Colonic mucosa (tissue), 4 donors: ENCODE results near the gene ADARB2. TPM values are rescaled to one million over a fixed set of nuclear protein-coding genes. Genes with fewer than 3 reads are reported as not detected.

Experiments used
- DNase-seq: peaks from one replicate; pipeline ENCODE4 v3.0.0-alpha.2; 2020
- H3K27ac ChIP-seq: fragments of 200-600 bp; one replicate; pipeline ENCODE4 v1.8.0; 2021
- H3K27me3 ChIP-seq: fragments of 200-600 bp; one replicate; pipeline ENCODE4 v1.8.0; 2021
- H3K36me3 ChIP-seq: fragments of 200-600 bp; one replicate; pipeline ENCODE4 v1.8.0; 2021
- H3K4me1 ChIP-seq: fragments of 200-600 bp; one replicate; pipeline ENCODE4 v1.8.0; 2021; ENCODE audit warnings: mild to moderate bottlenecking
- H3K4me3 ChIP-seq: fragments of 200-600 bp; one replicate; pipeline ENCODE4 v1.8.0; 2021
- H3K9ac ChIP-seq, 2 donors: one replicate each; pipeline ENCODE4 v1.7.0; 2013; ENCODE audit warnings: control low read depth in 2 of 2, low read depth in 2 of 2, low read length in 2 of 2
- H3K9me3 ChIP-seq: fragments of 200-600 bp; one replicate; pipeline ENCODE4 v1.8.0; 2021
- CTCF ChIP-seq: fragments of 200-600 bp; IDR thresholded peaks from one replicate; pipeline ENCODE4 v1.8.0; 2022; ENCODE audit warnings: antibody characterized with exemption, mild to moderate bottlenecking
- intact Hi-C: fragments of 100-400 bp; cut with DNase I; formaldehyde crosslinking; loops from one replicate; pipeline ENCODE4 v1.14.1; 2022
- total RNA-seq, 2 donors: library from RNA; stranded (reverse); fragmentation: NEBNext Ultra II Directional in 1 of 2; extraction: Animal tissue kit (Norgen Biotek cat#: 25700) in 1 of 2; gene quantifications; one replicate each; pipeline ENCODE4 v1.2.1, GENCODE V29; 2021
- donor health status: healthy.
- donor health status: DM: no; HTN: no; CAD: no.
- donor health status: DM: no; HTN: no; CAD: no.

The ADARB2 gene
- total RNA-seq, 2 donors from 2014 or later = 0.19 TPM; not detected in 1

GRCh38 chr10:1147810-1148209, 589.5 kb downstream of the ADARB2 start:
- Histone ChIP-seq H3K4me1 (no peaks in the 10 kb centered on the region), H3K36me3 (no peaks in the 10 kb centered on the region), H3K27ac (no peak overlapping the region), H3K9ac (no peak overlapping the region), H3K4me3 (no peak overlapping the region), H3K9me3 (no peaks in the 10 kb centered on the region), H3K27me3 (no peaks in the 10 kb centered on the region)
- intact Hi-C loops = no loop called here
- TF ChIP-seq CTCF = no peak
- peak; percentile 5 for DNase-seq

DNA sequence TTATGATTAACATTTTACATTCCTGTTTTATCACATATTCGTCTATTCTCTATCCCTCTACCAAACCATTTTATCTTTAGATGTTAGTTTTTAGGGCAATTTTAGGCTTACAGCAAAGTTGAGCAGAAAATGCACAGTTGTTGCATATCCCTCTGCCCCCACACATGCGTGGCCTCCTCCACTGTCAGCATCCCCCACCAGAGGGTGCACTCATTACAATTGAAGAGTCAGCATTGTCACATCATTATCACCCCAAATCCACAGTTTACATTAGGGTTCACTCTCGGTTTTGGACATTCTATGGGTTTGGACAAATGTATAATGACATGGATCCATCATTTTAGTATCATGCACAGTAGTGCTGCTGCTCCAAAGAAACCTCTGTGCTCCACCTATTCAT, 594.7 kb downstream of the ADARB2 start:
- no peak for TF ChIP-seq CTCF
- Histone ChIP-seq H3K27ac (no peak overlapping the region), H3K4me3 (no peak overlapping the region), H3K4me1 (no peaks in the 10 kb centered on the region), H3K36me3 (no peaks in the 10 kb centered on the region), H3K9me3 (no peaks in the 10 kb centered on the region), H3K27me3 (no peaks in the 10 kb centered on the region), H3K9ac (no peak overlapping the region)
- intact Hi-C loops = no loop called here
- peak; percentile 15 for DNase-seq

GRCh38 chr10:1141701-1142100, 595.6 kb downstream of the ADARB2 start:
- intact Hi-C loops = no loop called here
- H3K4me1 ChIP-seq = no peaks in the 10 kb centered on the region
- no peaks in the 10 kb centered on the region for H3K27me3 ChIP-seq
- H3K27ac ChIP-seq = no peak overlapping the region
- peak; percentile 12 for DNase-seq
- no peaks in the 10 kb centered on the region for H3K36me3 ChIP-seq
- no peak overlapping the region for H3K9ac ChIP-seq
- no peaks in the 10 kb centered on the region for H3K9me3 ChIP-seq
- no peak for TF ChIP-seq CTCF
- no peak overlapping the region for H3K4me3 ChIP-seq

DNA sequence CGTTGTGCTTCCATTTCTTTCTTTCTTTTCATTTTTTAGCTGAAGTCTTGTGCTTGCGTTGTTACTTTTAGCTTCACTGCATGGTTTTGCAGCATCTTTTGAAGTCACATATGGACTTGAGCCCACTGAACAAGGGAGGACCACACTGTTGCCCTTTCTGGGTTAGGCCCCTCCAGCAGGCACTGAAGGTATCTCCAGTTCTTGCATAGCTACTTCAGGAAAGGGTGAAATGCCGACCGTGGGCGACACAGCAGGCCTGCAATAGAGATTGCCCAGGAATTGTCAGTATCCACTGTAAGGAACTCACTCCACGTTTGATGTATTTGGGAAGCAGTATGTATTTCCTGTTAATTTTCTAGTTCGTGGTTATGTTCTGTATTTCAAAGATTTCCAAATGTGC, 596.1 kb downstream of the ADARB2 start:
- Histone ChIP-seq H3K27me3 (no peaks in the 10 kb centered on the region), H3K36me3 (no peaks in the 10 kb centered on the region), H3K4me3 (no peak overlapping the region), H3K9ac (no peak overlapping the region), H3K27ac (no peak overlapping the region), H3K9me3 (no peaks in the 10 kb centered on the region), H3K4me1 (no peaks in the 10 kb centered on the region)
- DNase-seq = no peak
- intact Hi-C loops = no loop called here
- no peak for TF ChIP-seq CTCF

DNA sequence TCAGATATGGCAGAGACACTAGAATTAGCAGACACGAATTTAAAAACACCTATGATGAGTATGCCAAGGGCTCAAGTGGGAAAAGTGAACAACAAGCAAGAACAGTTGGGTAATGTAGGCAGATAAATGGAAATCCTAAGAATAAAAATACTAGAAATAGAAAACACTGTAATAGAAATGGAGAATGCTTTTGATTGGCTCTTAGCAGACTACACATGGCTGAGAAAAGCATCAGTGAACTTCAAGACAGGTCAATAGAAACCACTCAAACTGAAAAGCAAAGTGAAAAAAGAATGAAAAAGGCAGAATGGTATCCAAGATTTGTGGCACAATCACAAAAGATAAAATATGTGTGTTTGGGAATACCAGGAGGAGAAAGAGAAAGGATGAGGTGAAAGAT, 598.8 kb downstream of the ADARB2 start:
- Histone ChIP-seq H3K27me3 (no peaks in the 10 kb centered on the region), H3K9me3 (no peaks in the 10 kb centered on the region), H3K36me3 (no peaks in the 10 kb centered on the region), H3K4me3 (no peak overlapping the region), H3K4me1 (no peaks in the 10 kb centered on the region), H3K27ac (no peak overlapping the region), H3K9ac (no peak overlapping the region)
- no peak for TF ChIP-seq CTCF
- intact Hi-C loops = no loop called here
- no peak for DNase-seq
